GM23338 (cell line): ENCODE measurements around the gene C19orf25. TPM values are rescaled to one million over a fixed set of nuclear protein-coding genes. Genes with fewer than 3 reads are reported as not detected.

Experiments
- ATAC-seq: fragments of 200-7000 bp; cut with Tn5 transposase; 3 replicates; pipeline ENCODE4 v1.9.1; 2020
- DNase-seq: peaks from one replicate; pipeline ENCODE4 v3.0.0-alpha.2; 2015; ENCODE audit warnings: low spot score
- H2AFZ ChIP-seq: fragments of 200-600 bp; sonication (generic); 2 replicates; pipeline ENCODE4 v1.8.0; 2016; ENCODE audit warnings: antibody characterized with exemption, mild to moderate bottlenecking, moderate library complexity
- H3F3A ChIP-seq: fragments of 200-600 bp; sonication (generic); replicated peaks from 2 replicates; pipeline ENCODE4 v1.8.0; 2017; ENCODE audit warnings: antibody characterized with exemption, mixed run types, low read depth
- H3K27ac ChIP-seq: fragments of 200-600 bp; sonication (generic); 2 replicates; pipeline ENCODE4 v1.6.1; 2016; ENCODE audit warnings: low read depth
- H3K27me3 ChIP-seq: fragments of 200-600 bp; sonication (generic); 2 replicates; pipeline ENCODE4 v1.8.0; 2016; ENCODE audit warnings: mild to moderate bottlenecking, mixed run types, moderate library complexity; ENCODE audit not compliant: insufficient read depth
- H3K36me3 ChIP-seq: fragments of 200-600 bp; sonication (generic); 2 replicates; pipeline ENCODE4 v1.8.0; 2016; ENCODE audit warnings: mild to moderate bottlenecking; ENCODE audit not compliant: insufficient read depth
- H3K4me1 ChIP-seq: fragments of 200-600 bp; sonication (generic); 2 replicates; pipeline ENCODE4 v1.8.0; 2016; ENCODE audit warnings: mild to moderate bottlenecking, moderate library complexity; ENCODE audit not compliant: insufficient read depth
- H3K4me2 ChIP-seq: fragments of 200-600 bp; sonication (generic); 2 replicates; pipeline ENCODE4 v1.7.1; 2017; ENCODE audit warnings: mixed run types
- H3K4me3 ChIP-seq: fragments of 200-600 bp; sonication (generic); 2 replicates; pipeline ENCODE4 v1.6.1; 2016; ENCODE audit warnings: mixed run types
- H3K79me2 ChIP-seq: fragments of 200-600 bp; sonication (generic); replicated peaks from 2 replicates; pipeline ENCODE4 v1.8.0; 2017; ENCODE audit warnings: mild to moderate bottlenecking; ENCODE audit not compliant: insufficient read depth
- H3K9me2 ChIP-seq: fragments of 200-600 bp; sonication (generic); 2 replicates; pipeline ENCODE4 v1.8.0; 2017; ENCODE audit not compliant: insufficient read depth
- H4K20me1 ChIP-seq: fragments of 200-600 bp; sonication (generic); replicated peaks from 2 replicates; pipeline ENCODE4 v1.8.0; 2017; ENCODE audit warnings: mild to moderate bottlenecking; ENCODE audit not compliant: insufficient read depth
- H3K27ac Mint-ChIP-seq: 2 replicates; pipeline ENCODE4 v1.8.0; 2020; ENCODE audit warnings: inconsistent platforms, mild to moderate bottlenecking, moderate library complexity, mixed read lengths
- H3K27me3 Mint-ChIP-seq: 3 replicates; pipeline ENCODE4 v1.8.0; 2022; ENCODE audit warnings: low read depth, mild to moderate bottlenecking, moderate library complexity, mixed read lengths, inconsistent platforms; ENCODE audit not compliant: insufficient read depth, poor library complexity
- H3K36me3 Mint-ChIP-seq: 3 replicates; pipeline ENCODE4 v1.8.0; 2021; ENCODE audit warnings: low read depth, mild to moderate bottlenecking, inconsistent platforms, moderate library complexity, mixed read lengths
- H3K4me1 Mint-ChIP-seq: 3 replicates; pipeline ENCODE4 v1.8.0; 2020; ENCODE audit warnings: mild to moderate bottlenecking, inconsistent platforms, mixed read lengths
- H3K4me3 Mint-ChIP-seq: 3 replicates; pipeline ENCODE4 v1.8.0; 2021; ENCODE audit warnings: moderate library complexity, mild to moderate bottlenecking, inconsistent platforms, mixed read lengths
- H3K9me3 Mint-ChIP-seq: 3 replicates; pipeline ENCODE4 v1.8.0; 2020; ENCODE audit warnings: moderate library complexity, mild to moderate bottlenecking, inconsistent platforms, mixed read lengths
- EZH2 ChIP-seq: fragments of 200-600 bp; sonication (generic); IDR thresholded peaks from one replicate; pipeline ENCODE4 v1.8.0; 2017; ENCODE audit warnings: antibody characterized with exemption, mild to moderate bottlenecking, low read depth; ENCODE audit not compliant: unreplicated experiment
- EZH2phosphoT487 ChIP-seq: fragments of 200-600 bp; sonication (generic); IDR thresholded peaks from one replicate; pipeline ENCODE4 v1.8.1; 2018; ENCODE audit warnings: antibody characterized with exemption; ENCODE audit not compliant: unreplicated experiment
- JUNB ChIP-seq: IDR thresholded peaks from one replicate; pipeline ENCODE4 v1.6.1; 2016; ENCODE audit warnings: antibody characterized with exemption; ENCODE audit not compliant: unreplicated experiment
- STAT1 ChIP-seq: IDR thresholded peaks from one replicate; pipeline ENCODE4 v1.6.1; 2016; ENCODE audit warnings: antibody characterized with exemption; ENCODE audit not compliant: unreplicated experiment
- ZNF114 ChIP-seq: fragments of 250-450 bp; sonication (Bioruptor Pico); IDR thresholded peaks from 2 replicates; pipeline ENCODE4 v1.5.0; 2020; ENCODE audit warnings: mild to moderate bottlenecking, moderate library complexity
- ZNF331 ChIP-seq: fragments of 250-450 bp; sonication (Bioruptor Pico); IDR thresholded peaks from 2 replicates; pipeline ENCODE4 v1.5.0; 2020; ENCODE audit warnings: low read depth, mild to moderate bottlenecking, moderate library complexity
- polyA plus RNA-seq: library from polyadenylated mRNA; unstranded; fragments of >200 nt; fragmentation: Nextera tagmentation; extraction: Ambion mirVana; gene quantifications from 2 replicates; pipeline ENCODE4 v1.2.1, GENCODE V29; 2016
- total RNA-seq: library from RNA; depleted of rRNA; stranded (reverse); fragments of >200 nt; shearing (Covaris generic); gene quantifications from 2 replicates; pipeline ENCODE4 v1.2.3, GENCODE V29; 2014
- TF ChIP-seq, protein P1 (sequence below): IDR thresholded peaks from one replicate; pipeline ENCODE4 v1.6.1; 2018; ENCODE audit warnings: antibody characterized with exemption; ENCODE audit not compliant: unreplicated experiment
- TF ChIP-seq, protein P2 (sequence below): fragments of 250-450 bp; sonication (Bioruptor Pico); IDR thresholded peaks from 2 replicates; pipeline ENCODE4 v1.5.0; 2020; ENCODE audit warnings: mild to moderate bottlenecking, moderate library complexity
- TF ChIP-seq, protein P3 (sequence below): IDR thresholded peaks from 2 replicates; pipeline ENCODE4 v1.6.1; 2016; ENCODE audit warnings: antibody characterized with exemption
- TF ChIP-seq, protein P4 (sequence below), 2 experiments: fragments of 200-600 bp in 1 of 2; sonication (generic) in 1 of 2; conservative IDR thresholded peaks; 2 replicates each; pipeline versions ENCODE4 v1.5.1 to v1.6.1; 2016 to 2017; ENCODE audit warnings: antibody characterized with exemption in 2 of 2, low read depth in 2 of 2, mild to moderate bottlenecking in 2 of 2, moderate library complexity in 1 of 2

C19orf25 gene
- total and polyA plus RNA-seq, 2 experiments from 2014 or later: 43.5 to 61.1 TPM

DNA sequence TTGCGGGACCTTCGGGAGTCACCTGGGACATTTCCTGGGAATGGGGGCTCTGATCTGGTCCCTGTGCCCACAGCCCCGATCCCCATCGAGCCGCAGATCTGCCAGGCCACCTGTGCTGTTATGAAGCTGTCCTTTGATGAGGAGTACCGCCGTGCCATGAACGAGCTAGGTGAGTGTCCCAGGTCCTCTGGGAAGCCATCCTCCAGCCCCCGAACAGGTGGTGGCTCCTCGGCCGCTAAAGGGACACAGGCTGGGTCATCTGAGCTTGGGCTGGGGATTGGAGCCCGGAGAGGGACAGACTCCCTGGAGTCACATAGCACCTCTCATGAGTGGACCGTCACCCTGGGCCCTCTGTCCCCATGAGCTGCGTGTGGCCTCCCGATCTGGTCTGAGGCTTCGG is 21.1 kb downstream of the C19orf25 start:
- Histone ChIP-seq H3K4me3 (no peak overlapping the region), H3K4me2 (no peak overlapping the region), H4K20me1 (peaks cover 4% of the 10 kb centered on the region; the same call in 1 of the 2 replicates), H3K27ac (no peak overlapping the region), H3K4me1 (no peaks in the 10 kb centered on the region; the same call in 1 of the 2 replicates), H2AFZ (no peak overlapping the region), H3F3A (peaks cover 5% of the 10 kb centered on the region; the same call in 1 of the 2 replicates), H3K36me3 (no peaks in the 10 kb centered on the region), H3K9me2 (no peaks in the 10 kb centered on the region), H3K27me3 (no peaks in the 10 kb centered on the region), H3K79me2 (no peaks in the 10 kb centered on the region)
- Mint-ChIP-seq H3K27me3 (peaks cover 26% of the 10 kb centered on the region), H3K9me3 (no peaks in the 10 kb centered on the region), H3K36me3 (peaks cover 7% of the 10 kb centered on the region; the same call in 2 of the 3 replicates), H3K4me1 (peaks cover 10% of the 10 kb centered on the region; the same call in 2 of the 3 replicates), H3K27ac (no peak overlapping the region), H3K4me3 (no peak overlapping the region; the same call in 2 of the 3 replicates)
- DNase-seq (no peak), ATAC-seq (no peak)
- TF ChIP-seq ZNF331: no peak
- TF ChIP-seq, protein P1, sequence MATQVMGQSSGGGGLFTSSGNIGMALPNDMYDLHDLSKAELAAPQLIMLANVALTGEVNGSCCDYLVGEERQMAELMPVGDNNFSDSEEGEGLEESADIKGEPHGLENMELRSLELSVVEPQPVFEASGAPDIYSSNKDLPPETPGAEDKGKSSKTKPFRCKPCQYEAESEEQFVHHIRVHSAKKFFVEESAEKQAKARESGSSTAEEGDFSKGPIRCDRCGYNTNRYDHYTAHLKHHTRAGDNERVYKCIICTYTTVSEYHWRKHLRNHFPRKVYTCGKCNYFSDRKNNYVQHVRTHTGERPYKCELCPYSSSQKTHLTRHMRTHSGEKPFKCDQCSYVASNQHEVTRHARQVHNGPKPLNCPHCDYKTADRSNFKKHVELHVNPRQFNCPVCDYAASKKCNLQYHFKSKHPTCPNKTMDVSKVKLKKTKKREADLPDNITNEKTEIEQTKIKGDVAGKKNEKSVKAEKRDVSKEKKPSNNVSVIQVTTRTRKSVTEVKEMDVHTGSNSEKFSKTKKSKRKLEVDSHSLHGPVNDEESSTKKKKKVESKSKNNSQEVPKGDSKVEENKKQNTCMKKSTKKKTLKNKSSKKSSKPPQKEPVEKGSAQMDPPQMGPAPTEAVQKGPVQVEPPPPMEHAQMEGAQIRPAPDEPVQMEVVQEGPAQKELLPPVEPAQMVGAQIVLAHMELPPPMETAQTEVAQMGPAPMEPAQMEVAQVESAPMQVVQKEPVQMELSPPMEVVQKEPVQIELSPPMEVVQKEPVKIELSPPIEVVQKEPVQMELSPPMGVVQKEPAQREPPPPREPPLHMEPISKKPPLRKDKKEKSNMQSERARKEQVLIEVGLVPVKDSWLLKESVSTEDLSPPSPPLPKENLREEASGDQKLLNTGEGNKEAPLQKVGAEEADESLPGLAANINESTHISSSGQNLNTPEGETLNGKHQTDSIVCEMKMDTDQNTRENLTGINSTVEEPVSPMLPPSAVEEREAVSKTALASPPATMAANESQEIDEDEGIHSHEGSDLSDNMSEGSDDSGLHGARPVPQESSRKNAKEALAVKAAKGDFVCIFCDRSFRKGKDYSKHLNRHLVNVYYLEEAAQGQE: no peak
- TF ChIP-seq, protein P2, sequence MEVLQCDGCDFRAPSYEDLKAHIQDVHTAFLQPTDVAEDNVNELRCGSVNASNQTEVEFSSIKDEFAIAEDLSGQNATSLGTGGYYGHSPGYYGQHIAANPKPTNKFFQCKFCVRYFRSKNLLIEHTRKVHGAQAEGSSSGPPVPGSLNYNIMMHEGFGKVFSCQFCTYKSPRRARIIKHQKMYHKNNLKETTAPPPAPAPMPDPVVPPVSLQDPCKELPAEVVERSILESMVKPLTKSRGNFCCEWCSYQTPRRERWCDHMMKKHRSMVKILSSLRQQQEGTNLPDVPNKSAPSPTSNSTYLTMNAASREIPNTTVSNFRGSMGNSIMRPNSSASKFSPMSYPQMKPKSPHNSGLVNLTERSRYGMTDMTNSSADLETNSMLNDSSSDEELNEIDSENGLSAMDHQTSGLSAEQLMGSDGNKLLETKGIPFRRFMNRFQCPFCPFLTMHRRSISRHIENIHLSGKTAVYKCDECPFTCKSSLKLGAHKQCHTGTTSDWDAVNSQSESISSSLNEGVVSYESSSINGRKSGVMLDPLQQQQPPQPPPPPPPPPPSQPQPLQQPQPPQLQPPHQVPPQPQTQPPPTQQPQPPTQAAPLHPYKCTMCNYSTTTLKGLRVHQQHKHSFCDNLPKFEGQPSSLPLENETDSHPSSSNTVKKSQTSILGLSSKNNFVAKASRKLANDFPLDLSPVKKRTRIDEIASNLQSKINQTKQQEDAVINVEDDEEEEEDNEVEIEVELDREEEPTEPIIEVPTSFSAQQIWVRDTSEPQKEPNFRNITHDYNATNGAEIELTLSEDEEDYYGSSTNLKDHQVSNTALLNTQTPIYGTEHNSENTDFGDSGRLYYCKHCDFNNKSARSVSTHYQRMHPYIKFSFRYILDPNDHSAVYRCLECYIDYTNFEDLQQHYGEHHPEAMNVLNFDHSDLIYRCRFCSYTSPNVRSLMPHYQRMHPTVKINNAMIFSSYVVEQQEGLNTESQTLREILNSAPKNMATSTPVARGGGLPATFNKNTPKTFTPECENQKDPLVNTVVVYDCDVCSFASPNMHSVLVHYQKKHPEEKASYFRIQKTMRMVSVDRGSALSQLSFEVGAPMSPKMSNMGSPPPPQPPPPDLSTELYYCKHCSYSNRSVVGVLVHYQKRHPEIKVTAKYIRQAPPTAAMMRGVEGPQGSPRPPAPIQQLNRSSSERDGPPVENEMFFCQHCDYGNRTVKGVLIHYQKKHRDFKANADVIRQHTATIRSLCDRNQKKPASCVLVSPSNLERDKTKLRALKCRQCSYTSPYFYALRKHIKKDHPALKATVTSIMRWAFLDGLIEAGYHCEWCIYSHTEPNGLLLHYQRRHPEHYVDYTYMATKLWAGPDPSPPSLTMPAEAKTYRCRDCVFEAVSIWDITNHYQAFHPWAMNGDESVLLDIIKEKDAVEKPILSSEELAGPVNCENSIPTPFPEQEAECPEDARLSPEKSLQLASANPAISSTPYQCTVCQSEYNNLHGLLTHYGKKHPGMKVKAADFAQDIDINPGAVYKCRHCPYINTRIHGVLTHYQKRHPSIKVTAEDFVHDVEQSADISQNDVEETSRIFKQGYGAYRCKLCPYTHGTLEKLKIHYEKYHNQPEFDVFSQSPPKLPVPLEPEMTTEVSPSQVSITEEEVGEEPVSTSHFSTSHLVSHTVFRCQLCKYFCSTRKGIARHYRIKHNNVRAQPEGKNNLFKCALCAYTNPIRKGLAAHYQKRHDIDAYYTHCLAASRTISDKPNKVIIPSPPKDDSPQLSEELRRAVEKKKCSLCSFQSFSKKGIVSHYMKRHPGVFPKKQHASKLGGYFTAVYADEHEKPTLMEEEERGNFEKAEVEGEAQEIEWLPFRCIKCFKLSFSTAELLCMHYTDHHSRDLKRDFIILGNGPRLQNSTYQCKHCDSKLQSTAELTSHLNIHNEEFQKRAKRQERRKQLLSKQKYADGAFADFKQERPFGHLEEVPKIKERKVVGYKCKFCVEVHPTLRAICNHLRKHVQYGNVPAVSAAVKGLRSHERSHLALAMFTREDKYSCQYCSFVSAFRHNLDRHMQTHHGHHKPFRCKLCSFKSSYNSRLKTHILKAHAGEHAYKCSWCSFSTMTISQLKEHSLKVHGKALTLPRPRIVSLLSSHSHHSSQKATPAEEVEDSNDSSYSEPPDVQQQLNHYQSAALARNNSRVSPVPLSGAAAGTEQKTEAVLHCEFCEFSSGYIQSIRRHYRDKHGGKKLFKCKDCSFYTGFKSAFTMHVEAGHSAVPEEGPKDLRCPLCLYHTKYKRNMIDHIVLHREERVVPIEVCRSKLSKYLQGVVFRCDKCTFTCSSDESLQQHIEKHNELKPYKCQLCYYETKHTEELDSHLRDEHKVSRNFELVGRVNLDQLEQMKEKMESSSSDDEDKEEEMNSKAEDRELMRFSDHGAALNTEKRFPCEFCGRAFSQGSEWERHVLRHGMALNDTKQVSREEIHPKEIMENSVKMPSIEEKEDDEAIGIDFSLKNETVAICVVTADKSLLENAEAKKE (CRISPR knock-in tag): no peak
- TF ChIP-seq EZH2: no peak
- TF ChIP-seq, protein P3, sequence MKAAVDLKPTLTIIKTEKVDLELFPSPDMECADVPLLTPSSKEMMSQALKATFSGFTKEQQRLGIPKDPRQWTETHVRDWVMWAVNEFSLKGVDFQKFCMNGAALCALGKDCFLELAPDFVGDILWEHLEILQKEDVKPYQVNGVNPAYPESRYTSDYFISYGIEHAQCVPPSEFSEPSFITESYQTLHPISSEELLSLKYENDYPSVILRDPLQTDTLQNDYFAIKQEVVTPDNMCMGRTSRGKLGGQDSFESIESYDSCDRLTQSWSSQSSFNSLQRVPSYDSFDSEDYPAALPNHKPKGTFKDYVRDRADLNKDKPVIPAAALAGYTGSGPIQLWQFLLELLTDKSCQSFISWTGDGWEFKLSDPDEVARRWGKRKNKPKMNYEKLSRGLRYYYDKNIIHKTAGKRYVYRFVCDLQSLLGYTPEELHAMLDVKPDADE: no peak
- TF ChIP-seq JUNB: no peak
- TF ChIP-seq STAT1: no peak
- TF ChIP-seq, protein P4, sequence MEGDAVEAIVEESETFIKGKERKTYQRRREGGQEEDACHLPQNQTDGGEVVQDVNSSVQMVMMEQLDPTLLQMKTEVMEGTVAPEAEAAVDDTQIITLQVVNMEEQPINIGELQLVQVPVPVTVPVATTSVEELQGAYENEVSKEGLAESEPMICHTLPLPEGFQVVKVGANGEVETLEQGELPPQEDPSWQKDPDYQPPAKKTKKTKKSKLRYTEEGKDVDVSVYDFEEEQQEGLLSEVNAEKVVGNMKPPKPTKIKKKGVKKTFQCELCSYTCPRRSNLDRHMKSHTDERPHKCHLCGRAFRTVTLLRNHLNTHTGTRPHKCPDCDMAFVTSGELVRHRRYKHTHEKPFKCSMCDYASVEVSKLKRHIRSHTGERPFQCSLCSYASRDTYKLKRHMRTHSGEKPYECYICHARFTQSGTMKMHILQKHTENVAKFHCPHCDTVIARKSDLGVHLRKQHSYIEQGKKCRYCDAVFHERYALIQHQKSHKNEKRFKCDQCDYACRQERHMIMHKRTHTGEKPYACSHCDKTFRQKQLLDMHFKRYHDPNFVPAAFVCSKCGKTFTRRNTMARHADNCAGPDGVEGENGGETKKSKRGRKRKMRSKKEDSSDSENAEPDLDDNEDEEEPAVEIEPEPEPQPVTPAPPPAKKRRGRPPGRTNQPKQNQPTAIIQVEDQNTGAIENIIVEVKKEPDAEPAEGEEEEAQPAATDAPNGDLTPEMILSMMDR (conservative IDR thresholded peaks at IDR 0.05; ENCODE audit: low read depth in 2 of 2): no peak
- no peak for TF ChIP-seq ZNF114 (CRISPR knock-in tag)
- no peak for TF ChIP-seq EZH2phosphoT487
